IPS DF 6.9 (cell line): Measurements from ENCODE around the gene LILRB1.
"Not testable (repeated sequence)": the region's sequence is repeated elsewhere in the genome, so short reads cannot be mapped to it uniquely, and the experiment has no call there.

Experiments used
- DNase-seq: peaks from one replicate; pipeline ENCODE4 v3.0.0-alpha.2; 2013; ENCODE audit warnings: low read depth, low spot score
- H3K27ac ChIP-seq: one replicate; pipeline ENCODE4 v1.5.1; 2013; ENCODE audit warnings: low read length, control low read depth
- H3K27me3 ChIP-seq: 2 replicates; pipeline ENCODE4 v1.6.1; 2013; ENCODE audit warnings: mild to moderate bottlenecking, low read length; ENCODE audit not compliant: control insufficient read depth, insufficient read depth
- H3K36me3 ChIP-seq: 2 replicates; pipeline ENCODE4 v1.6.1; 2013; ENCODE audit warnings: low read length; ENCODE audit not compliant: control insufficient read depth, insufficient read depth
- H3K4me1 ChIP-seq: 2 replicates; pipeline ENCODE4 v1.6.1; 2013; ENCODE audit warnings: low read length; ENCODE audit not compliant: control insufficient read depth, insufficient read depth
- H3K4me3 ChIP-seq: 2 replicates; pipeline ENCODE4 v1.5.1; 2013; ENCODE audit warnings: mild to moderate bottlenecking, low read length
- H3K9me3 ChIP-seq: 2 replicates; pipeline ENCODE4 v1.6.1; 2013; ENCODE audit warnings: low read length, inconsistent platforms; ENCODE audit not compliant: control insufficient read depth, insufficient read depth
- WGBS: extraction: QIAGEN DNeasy Blood & Tissue Kit; methylation state at CpG from one replicate; pipeline ENCODE4 v1.1.7; 2013; ENCODE audit warnings: mixed read lengths, missing lambda C conversion rate; ENCODE audit not compliant: insufficient read length, insufficient coverage; 5-methylcytosine and 5-hydroxymethylcytosine counted together

Gene LILRB1

GRCh38 chr19:54643583-54643982 is 13.3 kb downstream of the LILRB1 start:
- WGBS = no CpG with 5 or more reads among the region's 6 CpGs
- H3K27me3 ChIP-seq = not testable (repeated sequence)

GRCh38 chr19:54644056-54644455 is 13.8 kb downstream of the LILRB1 start:
- no CpG with 5 or more reads among the region's 5 CpGs for WGBS
- Histone ChIP-seq H3K4me3 (no peak overlapping the region), H3K27me3 (no peaks in the 10 kb centered on the region), H3K4me1 (no peaks in the 10 kb centered on the region), H3K9me3 (peaks cover 3% of the 10 kb centered on the region), H3K36me3 (no peaks in the 10 kb centered on the region), H3K27ac (no peak overlapping the region)
- no peak for DNase-seq

More at GRCh38 chr19:54643583-54643982, 13.3 kb downstream of the LILRB1 start:
- H3K4me3 ChIP-seq, H3K27ac ChIP-seq, DNase-seq, H3K36me3 ChIP-seq, H3K9me3 ChIP-seq, H3K4me1 ChIP-seq: not testable (repeated sequence)

- Histone ChIP-seq H3K4me3 (no peak overlapping the region), H3K36me3 (no peaks in the 10 kb centered on the region), H3K27ac (no peak overlapping the region), H3K9me3 (peaks cover 3% of the 10 kb centered on the region), H3K27me3 (no peaks in the 10 kb centered on the region), H3K4me1 (no peaks in the 10 kb centered on the region)
- no CpG with 5 or more reads among the region's 19 CpGs for WGBS
- DNase-seq = no peak
Measured at GRCh38 chr19:54646331-54646841, 16.1 kb downstream of the LILRB1 start.

GRCh38 chr19:54648129-54648528 is 17.8 kb downstream of the LILRB1 start:
- Histone ChIP-seq H3K9me3 (peaks cover 8% of the 10 kb centered on the region), H3K4me1 (no peaks in the 10 kb centered on the region), H3K27me3 (no peaks in the 10 kb centered on the region), H3K36me3 (no peaks in the 10 kb centered on the region), H3K4me3 (no peak overlapping the region), H3K27ac (no peak overlapping the region)
- no peak for DNase-seq
- no CpG with 5 or more reads among the region's 4 CpGs for WGBS

- Histone ChIP-seq H3K27ac (no peak overlapping the region), H3K4me3 (no peak overlapping the region), H3K27me3 (no peaks in the 10 kb centered on the region), H3K36me3 (no peaks in the 10 kb centered on the region), H3K4me1 (no peaks in the 10 kb centered on the region), H3K9me3 (peaks cover 9% of the 10 kb centered on the region)
- no peak for DNase-seq
- no CpG with 5 or more reads among the region's 6 CpGs for WGBS
Measured at GRCh38 chr19:54650108-54650655, 19.9 kb downstream of the LILRB1 start.

GRCh38 chr19:54653181-54653809 is 23.0 kb downstream of the LILRB1 start:
- H3K4me1 ChIP-seq = no peaks in the 10 kb centered on the region
- peaks cover 10% of the 10 kb centered on the region for H3K9me3 ChIP-seq
- no peak overlapping the region for H3K27ac ChIP-seq
- no peaks in the 10 kb centered on the region for H3K27me3 ChIP-seq
- no peaks in the 10 kb centered on the region for H3K36me3 ChIP-seq
- no peak overlapping the region for H3K4me3 ChIP-seq
- DNase-seq = no peak
- no CpG with 5 or more reads among the region's 6 CpGs for WGBS

- Histone ChIP-seq H3K4me1 (no peaks in the 10 kb centered on the region), H3K27me3 (no peaks in the 10 kb centered on the region), H3K4me3 (no peak overlapping the region), H3K36me3 (no peaks in the 10 kb centered on the region), H3K27ac (no peak overlapping the region), H3K9me3 (peaks cover 9% of the 10 kb centered on the region)
- no CpG with 5 or more reads among the region's 14 CpGs for WGBS
- no peak for DNase-seq
Measured at GRCh38 chr19:54654447-54655321, 24.4 kb downstream of the LILRB1 start.

- H3K4me3 ChIP-seq = no peak overlapping the region
- no CpG with 5 or more reads among the region's 6 CpGs for WGBS
- no peaks in the 10 kb centered on the region for H3K36me3 ChIP-seq
- no peak overlapping the region for H3K27ac ChIP-seq
- H3K4me1 ChIP-seq = no peaks in the 10 kb centered on the region
- DNase-seq = no peak
- H3K9me3 ChIP-seq = peaks cover 21% of the 10 kb centered on the region
- H3K27me3 ChIP-seq = no peaks in the 10 kb centered on the region
Measured at GRCh38 chr19:54659300-54659699, 29.0 kb downstream of the LILRB1 start.

- no peak overlapping the region for H3K27ac ChIP-seq
- no peaks in the 10 kb centered on the region for H3K27me3 ChIP-seq
Measured at GRCh38 chr19:54660306-54660705, 30.0 kb downstream of the LILRB1 start.

GRCh38 chr19:54660964-54661363 is 30.7 kb downstream of the LILRB1 start:
- no CpG with 5 or more reads among the region's 6 CpGs for WGBS
- peaks cover 30% of the 10 kb centered on the region for H3K9me3 ChIP-seq
- no peaks in the 10 kb centered on the region for H3K36me3 ChIP-seq
- no peaks in the 10 kb centered on the region for H3K27me3 ChIP-seq
- no peaks in the 10 kb centered on the region for H3K4me1 ChIP-seq
- no peak overlapping the region for H3K4me3 ChIP-seq
- DNase-seq = no peak
- no peak overlapping the region for H3K27ac ChIP-seq

More at GRCh38 chr19:54660306-54660705, 30.0 kb downstream of the LILRB1 start:
- WGBS = no CpG with 5 or more reads among the region's 5 CpGs
- Histone ChIP-seq H3K36me3 (no peaks in the 10 kb centered on the region), H3K4me1 (no peaks in the 10 kb centered on the region), H3K4me3 (no peak overlapping the region), H3K9me3 (peaks cover 25% of the 10 kb centered on the region)
- DNase-seq = no peak
